PFSK-1 (cell line): ENCODE data around the gene CTSH.

ENCODE experiments used
- FOXP2 ChIP-seq: optimal IDR thresholded peaks from 2 replicates; pipeline ENCODE3; 2011; ENCODE audit warnings: borderline replicate concordance, control low read depth, inconsistent platforms; ENCODE audit not compliant: insufficient read depth; ENCODE audit errors: extremely low read length, extremely low read depth
- POLR2AphosphoS5 ChIP-seq: IDR thresholded peaks from 2 replicates; pipeline ENCODE4 v1.6.1; 2012; ENCODE audit warnings: low read depth, mild to moderate bottlenecking, control low read depth, low read length, moderate library complexity
- REST ChIP-seq, 2 experiments: IDR thresholded peaks; 2 replicates each; pipeline versions ENCODE4 v1.6.1 to v1.8.0; 2011 to 2012; ENCODE audit warnings: low read depth in 2 of 2, low read length in 2 of 2, control low read depth in 1 of 2, inconsistent platforms in 1 of 2, mild to moderate bottlenecking in 1 of 2, moderate library complexity in 1 of 2; ENCODE audit not compliant: insufficient read depth in 1 of 2
- SIN3A ChIP-seq: IDR thresholded peaks from 2 replicates; pipeline ENCODE4 v1.6.1; 2012; ENCODE audit warnings: mild to moderate bottlenecking, low read length, moderate library complexity, borderline replicate concordance; ENCODE audit not compliant: insufficient read depth
- TAF1 ChIP-seq: IDR thresholded peaks from 2 replicates; pipeline ENCODE4 v1.6.1; 2012; ENCODE audit warnings: low read length, control low read depth, borderline replicate concordance; ENCODE audit not compliant: insufficient read depth

The CTSH gene

GRCh38 chr15:78950902-78951840 is 6.3 kb upstream of the CTSH start:
- TF ChIP-seq FOXP2 (no peak), REST (IDR thresholded peaks at IDR 0.05; ENCODE audit: insufficient read depth in 1 of 2, low read depth in 2 of 2, low read length in 2 of 2) (no peak), POLR2AphosphoS5 (no peak), SIN3A (no peak), TAF1 (no peak)

- TF ChIP-seq TAF1, result no peak
- no peak for TF ChIP-seq POLR2AphosphoS5
- no peak for TF ChIP-seq FOXP2
- no peak for TF ChIP-seq SIN3A
- TF ChIP-seq REST (IDR thresholded peaks at IDR 0.05; ENCODE audit: insufficient read depth in 1 of 2, low read depth in 2 of 2, low read length in 2 of 2), result no peak
Observed at GRCh38 chr15:78950343-78950742, 5.5 kb upstream of the CTSH start.

- TF ChIP-seq SIN3A, result no peak
- TF ChIP-seq POLR2AphosphoS5, result no peak
- no peak for TF ChIP-seq REST (IDR thresholded peaks at IDR 0.05; ENCODE audit: insufficient read depth in 1 of 2, low read depth in 2 of 2, low read length in 2 of 2)
- TF ChIP-seq TAF1, result no peak
- no peak for TF ChIP-seq FOXP2
Observed at GRCh38 chr15:78949461-78949860, 4.6 kb upstream of the CTSH start.

- TF ChIP-seq POLR2AphosphoS5, result no peak
- no peak for TF ChIP-seq SIN3A
- no peak for TF ChIP-seq REST (IDR thresholded peaks at IDR 0.05; ENCODE audit: insufficient read depth in 1 of 2, low read depth in 2 of 2, low read length in 2 of 2)
- no peak for TF ChIP-seq TAF1
- no peak for TF ChIP-seq FOXP2
Observed at GRCh38 chr15:78947506-78947905, 2.7 kb upstream of the CTSH start.
